ENCODE results near the gene ZNRF3.

Gene ZNRF3

GRCh38 chr22:29102300-29102699 is 218.9 kb downstream of the ZNRF3 start:
- TF ChIP-seq TAF1 (IDR thresholded peaks at IDR 0.05; ENCODE audit: borderline replicate concordance, insufficient read depth, low read length) (no peak), REST (IDR thresholded peaks at IDR 0.05; ENCODE audit: insufficient read depth in 1 of 2, low read depth in 2 of 2, low read length in 2 of 2) (no peak), POLR2AphosphoS5 (IDR thresholded peaks at IDR 0.05; ENCODE audit: low read depth, low read length) (no peak), SIN3A (IDR thresholded peaks at IDR 0.05; ENCODE audit: borderline replicate concordance, insufficient read depth, low read length) (no peak), FOXP2 (optimal IDR thresholded peaks at IDR 0.05; ENCODE audit: borderline replicate concordance, extremely low read depth, extremely low read length, insufficient read depth) (no peak)

DNA sequence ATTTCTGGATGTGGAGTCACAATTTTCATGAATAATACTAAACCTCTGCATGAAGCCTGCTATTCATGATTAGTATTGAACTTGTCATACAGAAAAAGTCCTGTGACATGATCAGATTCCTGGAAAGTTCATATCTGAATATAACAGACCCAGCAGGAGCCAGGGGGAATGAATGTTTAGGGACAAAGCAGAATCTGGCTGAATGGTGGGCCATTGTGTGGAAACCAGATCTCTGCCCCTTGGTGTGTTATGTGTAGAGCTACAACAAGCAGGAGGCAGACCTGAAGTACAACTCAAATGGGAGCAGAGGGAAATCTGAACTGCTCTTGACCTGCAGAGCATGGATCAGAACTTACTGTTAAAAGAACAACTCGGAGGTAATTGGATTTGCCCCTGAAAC is 219.7 kb downstream of the ZNRF3 start:
- TF ChIP-seq SIN3A (IDR thresholded peaks at IDR 0.05; ENCODE audit: borderline replicate concordance, insufficient read depth, low read length) (no peak), FOXP2 (optimal IDR thresholded peaks at IDR 0.05; ENCODE audit: borderline replicate concordance, extremely low read depth, extremely low read length, insufficient read depth) (no peak), POLR2AphosphoS5 (IDR thresholded peaks at IDR 0.05; ENCODE audit: low read depth, low read length) (no peak), REST (IDR thresholded peaks at IDR 0.05; ENCODE audit: insufficient read depth in 1 of 2, low read depth in 2 of 2, low read length in 2 of 2) (no peak), TAF1 (IDR thresholded peaks at IDR 0.05; ENCODE audit: borderline replicate concordance, insufficient read depth, low read length) (no peak)

DNA sequence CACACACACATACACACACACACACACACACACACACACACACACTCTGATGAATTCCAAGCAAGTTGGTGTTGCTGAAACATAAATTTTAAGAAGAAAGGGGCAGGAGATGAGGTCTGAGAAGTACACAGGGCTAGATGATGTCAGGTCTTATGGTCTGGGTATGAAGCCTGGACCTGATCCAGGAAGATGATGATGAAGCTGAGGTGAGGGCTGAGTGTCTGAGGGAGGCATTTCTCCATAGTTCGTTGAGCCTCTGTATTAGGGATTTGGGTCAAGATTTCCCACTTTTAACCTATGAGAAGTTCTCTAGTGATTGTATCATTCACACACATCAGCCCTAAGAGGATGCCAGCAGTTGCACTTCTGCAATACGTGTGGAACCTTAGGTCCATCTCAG is 222.1 kb downstream of the ZNRF3 start:
- TF ChIP-seq TAF1 (IDR thresholded peaks at IDR 0.05; ENCODE audit: borderline replicate concordance, insufficient read depth, low read length), result no peak
- no peak for TF ChIP-seq POLR2AphosphoS5 (IDR thresholded peaks at IDR 0.05; ENCODE audit: low read depth, low read length)
- TF ChIP-seq REST (IDR thresholded peaks at IDR 0.05; ENCODE audit: insufficient read depth in 1 of 2, low read depth in 2 of 2, low read length in 2 of 2), result no peak
- no peak for TF ChIP-seq SIN3A (IDR thresholded peaks at IDR 0.05; ENCODE audit: borderline replicate concordance, insufficient read depth, low read length)
- no peak for TF ChIP-seq FOXP2 (optimal IDR thresholded peaks at IDR 0.05; ENCODE audit: borderline replicate concordance, extremely low read depth, extremely low read length, insufficient read depth)

GRCh38 chr22:29106839-29107238 is 223.5 kb downstream of the ZNRF3 start:
- TF ChIP-seq TAF1 (IDR thresholded peaks at IDR 0.05; ENCODE audit: borderline replicate concordance, insufficient read depth, low read length) (no peak), FOXP2 (optimal IDR thresholded peaks at IDR 0.05; ENCODE audit: borderline replicate concordance, extremely low read depth, extremely low read length, insufficient read depth) (no peak), POLR2AphosphoS5 (IDR thresholded peaks at IDR 0.05; ENCODE audit: low read depth, low read length) (no peak), SIN3A (IDR thresholded peaks at IDR 0.05; ENCODE audit: borderline replicate concordance, insufficient read depth, low read length) (no peak), REST (IDR thresholded peaks at IDR 0.05; ENCODE audit: insufficient read depth in 1 of 2, low read depth in 2 of 2, low read length in 2 of 2) (no peak)

Data from PFSK-1 (cell line).